Mucosa of stomach (tissue), 1 donor: ENCODE measurements around the gene TAL1.
"Not testable (repeated sequence)": the region's sequence is repeated elsewhere in the genome, so short reads cannot be mapped to it uniquely, and the experiment has no call there.

Experiments
- H3K27me3 ChIP-seq: one replicate; pipeline ENCODE4 v1.7.0; 2013; ENCODE audit warnings: mild to moderate bottlenecking, low read length; ENCODE audit not compliant: control insufficient read depth, insufficient read depth
- H3K36me3 ChIP-seq: one replicate; pipeline ENCODE4 v1.7.0; 2013; ENCODE audit warnings: low read length; ENCODE audit not compliant: control insufficient read depth, insufficient read depth
- H3K4me1 ChIP-seq: one replicate; pipeline ENCODE4 v1.7.0; 2013; ENCODE audit warnings: mild to moderate bottlenecking, low read length; ENCODE audit not compliant: control insufficient read depth, insufficient read depth
- H3K4me3 ChIP-seq: one replicate; pipeline ENCODE4 v1.7.0; 2013; ENCODE audit warnings: low read length
- H3K9ac ChIP-seq: one replicate; pipeline ENCODE4 v1.7.0; 2013; ENCODE audit warnings: mild to moderate bottlenecking, low read length, moderate library complexity
- H3K9me3 ChIP-seq: one replicate; pipeline ENCODE4 v1.7.0; 2013; ENCODE audit warnings: mild to moderate bottlenecking, low read length, moderate library complexity; ENCODE audit not compliant: control insufficient read depth
- donor health status: Pancreatic carcinoma.

Gene TAL1

GRCh38 chr1:47205918-47206317 lies 26.1 kb downstream of the TAL1 start:
- Histone ChIP-seq H3K9me3 (no peaks in the 10 kb centered on the region), H3K9ac (no peak overlapping the region), H3K4me3 (no peak overlapping the region), H3K36me3 (no peaks in the 10 kb centered on the region), H3K27me3 (peaks cover 20% of the 10 kb centered on the region), H3K4me1 (no peaks in the 10 kb centered on the region)

- not testable (repeated sequence) for H3K4me3 ChIP-seq, H3K36me3 ChIP-seq, H3K9ac ChIP-seq, H3K9me3 ChIP-seq, H3K4me1 ChIP-seq
- H3K27me3 ChIP-seq = peaks cover 14% of the 10 kb centered on the region
These were observed 28.5 kb downstream of the TAL1 start for GRCh38 chr1:47203504-47203903.

GRCh38 chr1:47201179-47201578 lies 30.8 kb downstream of the TAL1 start:
- Histone ChIP-seq H3K9ac (no peak overlapping the region), H3K36me3 (no peaks in the 10 kb centered on the region), H3K27me3 (peaks cover 14% of the 10 kb centered on the region), H3K4me1 (no peaks in the 10 kb centered on the region), H3K9me3 (no peaks in the 10 kb centered on the region), H3K4me3 (no peak overlapping the region)

- H3K36me3 ChIP-seq = no peaks in the 10 kb centered on the region
- no peaks in the 10 kb centered on the region for H3K9me3 ChIP-seq
- no peak overlapping the region for H3K9ac ChIP-seq
- peaks cover 10% of the 10 kb centered on the region for H3K27me3 ChIP-seq
- H3K4me3 ChIP-seq = no peak overlapping the region
- no peaks in the 10 kb centered on the region for H3K4me1 ChIP-seq
These were observed 33.8 kb downstream of the TAL1 start for GRCh38 chr1:47198214-47198613.

- Histone ChIP-seq H3K9me3 (no peaks in the 10 kb centered on the region), H3K27me3 (peaks cover 10% of the 10 kb centered on the region), H3K36me3 (no peaks in the 10 kb centered on the region), H3K4me3 (no peak overlapping the region), H3K4me1 (peaks cover 15% of the 10 kb centered on the region), H3K9ac (no peak overlapping the region)
These were observed 35.4 kb downstream of the TAL1 start for GRCh38 chr1:47196622-47197021.

GRCh38 chr1:47195981-47196380 lies 36.0 kb downstream of the TAL1 start:
- not testable (repeated sequence) for H3K9ac ChIP-seq, H3K4me3 ChIP-seq, H3K9me3 ChIP-seq, H3K27me3 ChIP-seq, H3K36me3 ChIP-seq
- peaks cover 22% of the 10 kb centered on the region for H3K4me1 ChIP-seq

- Histone ChIP-seq H3K9ac (no peak overlapping the region), H3K4me1 (peaks cover 39% of the 10 kb centered on the region), H3K4me3 (no peak overlapping the region), H3K36me3 (no peaks in the 10 kb centered on the region), H3K27me3 (peaks cover 4% of the 10 kb centered on the region), H3K9me3 (no peaks in the 10 kb centered on the region)
These were observed 37.7 kb downstream of the TAL1 start for GRCh38 chr1:47194311-47194710.

GRCh38 chr1:47193496-47193895 lies 38.5 kb downstream of the TAL1 start:
- not testable (repeated sequence) for H3K4me3 ChIP-seq, H3K27me3 ChIP-seq, H3K9ac ChIP-seq, H3K36me3 ChIP-seq, H3K9me3 ChIP-seq
- H3K4me1 ChIP-seq = peaks cover 47% of the 10 kb centered on the region

- Histone ChIP-seq H3K36me3 (no peaks in the 10 kb centered on the region), H3K4me1 (peaks cover 53% of the 10 kb centered on the region), H3K9ac (peak overlapping the region; percentile 23), H3K27me3 (no peaks in the 10 kb centered on the region), H3K9me3 (no peaks in the 10 kb centered on the region), H3K4me3 (no peak overlapping the region)
These were observed 39.3 kb downstream of the TAL1 start for GRCh38 chr1:47192458-47193384.

GRCh38 chr1:47191940-47192457 lies 40.0 kb downstream of the TAL1 start:
- Histone ChIP-seq H3K36me3 (no peaks in the 10 kb centered on the region), H3K4me1 (peaks cover 60% of the 10 kb centered on the region), H3K27me3 (no peaks in the 10 kb centered on the region), H3K9me3 (no peaks in the 10 kb centered on the region), H3K9ac (peak overlapping the region; percentile 23), H3K4me3 (no peak overlapping the region)

- H3K4me1 ChIP-seq = peaks cover 65% of the 10 kb centered on the region
- no peak overlapping the region for H3K4me3 ChIP-seq
- peak overlapping the region; percentile 87 for H3K9ac ChIP-seq
- no peaks in the 10 kb centered on the region for H3K27me3 ChIP-seq
- no peaks in the 10 kb centered on the region for H3K36me3 ChIP-seq
- no peaks in the 10 kb centered on the region for H3K9me3 ChIP-seq
These were observed 41.2 kb downstream of the TAL1 start for GRCh38 chr1:47190857-47191256.

GRCh38 chr1:47190509-47190855 lies 41.5 kb downstream of the TAL1 start:
- peaks cover 65% of the 10 kb centered on the region for H3K4me1 ChIP-seq
- no peak overlapping the region for H3K4me3 ChIP-seq
- H3K9me3 ChIP-seq = no peaks in the 10 kb centered on the region
- H3K27me3 ChIP-seq = no peaks in the 10 kb centered on the region
- H3K9ac ChIP-seq = peak overlapping the region; percentile 87
- no peaks in the 10 kb centered on the region for H3K36me3 ChIP-seq
